Measurements from ENCODE around the gene JARID2. TPM values are rescaled to one million over a fixed set of nuclear protein-coding genes. Genes with fewer than 3 reads are reported as not detected.

The JARID2 gene
- total RNA-seq, 2 experiments from 2014 or later: 19.0 to 19.5 TPM

DNA sequence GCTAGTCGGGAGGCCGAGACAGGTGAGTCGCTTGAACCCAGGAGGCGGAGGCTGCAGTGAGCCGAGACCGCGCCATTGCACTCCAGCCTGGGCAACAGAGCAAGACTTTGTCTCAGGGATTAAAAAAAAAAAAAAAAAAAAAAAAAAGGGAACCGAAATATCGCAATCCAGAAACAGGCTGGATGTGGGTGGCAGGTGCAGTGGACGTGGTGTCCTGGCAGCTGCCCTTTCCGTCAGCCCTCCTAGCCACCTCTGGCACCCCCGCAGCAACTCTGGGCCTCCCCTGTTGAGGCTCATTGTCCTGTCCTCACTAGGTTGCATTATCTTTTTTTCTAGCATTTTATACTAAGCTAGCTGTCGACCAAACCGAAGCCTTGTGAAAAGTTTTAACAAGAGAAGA is 303.5 kb downstream of the JARID2 start:
- no peaks in the 10 kb centered on the region for H3K9me2 ChIP-seq (ENCODE audit: insufficient read depth, low read length)
- peaks cover 2% of the 10 kb centered on the region; the same call in 1 of the 2 replicates for H3K36me3 ChIP-seq (ENCODE audit: insufficient read depth, low read length)
- CTCF ChIA-PET (ENCODE audit: unreplicated experiment): interaction anchor here (0.6 kb wide), 1 partner anchor 142 kb away, joined by 3 read pairs; no protein-coding TSS in a partner anchor
- H3K4me2 ChIP-seq (ENCODE audit: low read length): 0 out of 2 replicates have a peak overlapping the region, but pooled peaks have one; percentile 12
- no peak overlapping the region for H3K27ac ChIP-seq (ENCODE audit: low read depth, low read length, poor library complexity, severe bottlenecking)
- POLR2A ChIA-PET: interaction anchor here (0.5 to 0.7 kb wide), 2 partner anchors 21 to 1051 kb away, joined by 4 to 5 read pairs; no protein-coding TSS in a partner anchor
- TF ChIP-seq, protein P1, sequence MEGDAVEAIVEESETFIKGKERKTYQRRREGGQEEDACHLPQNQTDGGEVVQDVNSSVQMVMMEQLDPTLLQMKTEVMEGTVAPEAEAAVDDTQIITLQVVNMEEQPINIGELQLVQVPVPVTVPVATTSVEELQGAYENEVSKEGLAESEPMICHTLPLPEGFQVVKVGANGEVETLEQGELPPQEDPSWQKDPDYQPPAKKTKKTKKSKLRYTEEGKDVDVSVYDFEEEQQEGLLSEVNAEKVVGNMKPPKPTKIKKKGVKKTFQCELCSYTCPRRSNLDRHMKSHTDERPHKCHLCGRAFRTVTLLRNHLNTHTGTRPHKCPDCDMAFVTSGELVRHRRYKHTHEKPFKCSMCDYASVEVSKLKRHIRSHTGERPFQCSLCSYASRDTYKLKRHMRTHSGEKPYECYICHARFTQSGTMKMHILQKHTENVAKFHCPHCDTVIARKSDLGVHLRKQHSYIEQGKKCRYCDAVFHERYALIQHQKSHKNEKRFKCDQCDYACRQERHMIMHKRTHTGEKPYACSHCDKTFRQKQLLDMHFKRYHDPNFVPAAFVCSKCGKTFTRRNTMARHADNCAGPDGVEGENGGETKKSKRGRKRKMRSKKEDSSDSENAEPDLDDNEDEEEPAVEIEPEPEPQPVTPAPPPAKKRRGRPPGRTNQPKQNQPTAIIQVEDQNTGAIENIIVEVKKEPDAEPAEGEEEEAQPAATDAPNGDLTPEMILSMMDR (conservative IDR thresholded peaks at IDR 0.05; ENCODE audit: low read length): no peak
- no peak for TF ChIP-seq EZH2phosphoT487 (IDR thresholded peaks at IDR 0.05; ENCODE audit: borderline replicate concordance, low read depth, low read length)
- H3K9me3 ChIP-seq (ENCODE audit: low read length): peaks cover 2% of the 10 kb centered on the region; the same call in 1 of the 2 replicates
- BruUV-seq (replicated peaks): no TSS peak
- no peak overlapping the region for H3K4me3 ChIP-seq (ENCODE audit: low read depth, low read length, poor library complexity, severe bottlenecking)
- DNase-seq (ENCODE audit: low spot score): peak; percentile 61
- H2AFZ ChIP-seq (ENCODE audit: low read length): no peak overlapping the region
- H4K20me1 ChIP-seq (ENCODE audit: insufficient read depth, low read length): no peaks in the 10 kb centered on the region
- H3K79me2 ChIP-seq (ENCODE audit: insufficient read depth, low read depth, low read length): no peaks in the 10 kb centered on the region
- intact Hi-C loops (cut with micrococcal nuclease; ENCODE audit: unreplicated experiment): no loop called here
- H3K4me1 ChIP-seq (ENCODE audit: insufficient read depth, low read length, poor library complexity, severe bottlenecking): peaks cover 44% of the 10 kb centered on the region

DNA sequence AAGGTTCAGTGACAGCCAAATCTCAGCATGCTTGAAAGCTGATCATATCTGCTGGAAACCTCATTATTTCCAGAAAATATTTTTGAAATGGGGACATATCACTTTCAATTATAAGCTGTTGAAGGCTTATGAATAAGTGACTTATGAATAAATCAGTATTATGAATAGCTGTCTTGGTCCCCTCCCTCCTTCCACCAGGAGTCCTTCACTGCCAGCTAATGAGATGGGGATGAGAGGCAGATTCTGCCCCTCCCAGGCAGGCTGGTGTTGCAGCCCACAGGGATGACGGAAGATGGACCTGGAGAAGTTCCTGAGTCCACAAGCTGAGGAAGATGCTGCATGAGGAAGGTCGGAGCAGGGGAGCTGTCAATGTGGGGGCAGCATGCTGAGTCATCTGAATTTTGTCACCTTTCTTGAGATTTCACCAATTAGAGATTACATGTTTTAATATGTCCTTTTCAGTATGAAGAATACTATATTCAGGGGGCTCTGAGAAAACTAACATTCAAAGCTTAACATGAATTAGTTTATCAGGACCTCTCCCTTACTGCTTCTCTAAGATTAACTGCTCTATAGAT is 304.8 kb downstream of the JARID2 start:
- ChIA-PET CTCF (ENCODE audit: unreplicated experiment) (no interaction called here), POLR2A (interaction anchor here (0.5 to 1.1 kb wide), 3 partner anchors 9 to 171 kb away, joined by 3 to 7 read pairs (median 3); no protein-coding TSS in a partner anchor)
- TF ChIP-seq, protein P1 (conservative IDR thresholded peaks at IDR 0.05; ENCODE audit: low read length): no peak
- TF ChIP-seq EZH2phosphoT487 (IDR thresholded peaks at IDR 0.05; ENCODE audit: borderline replicate concordance, low read depth, low read length): no peak
- Histone ChIP-seq H3K36me3 (ENCODE audit: insufficient read depth, low read length) (no peaks in the 10 kb centered on the region), H3K9me3 (ENCODE audit: low read length) (no peaks in the 10 kb centered on the region), H3K79me2 (ENCODE audit: insufficient read depth, low read depth, low read length) (no peaks in the 10 kb centered on the region), H3K4me2 (ENCODE audit: low read length) (peak overlapping the region; percentile 57), H3K4me3 (ENCODE audit: low read depth, low read length, poor library complexity, severe bottlenecking) (no peak overlapping the region), H3K4me1 (ENCODE audit: insufficient read depth, low read length, poor library complexity, severe bottlenecking) (peaks cover 44% of the 10 kb centered on the region), H4K20me1 (ENCODE audit: insufficient read depth, low read length) (no peaks in the 10 kb centered on the region), H3K27ac (ENCODE audit: low read depth, low read length, poor library complexity, severe bottlenecking) (peak overlapping the region; percentile 48), H3K9me2 (ENCODE audit: insufficient read depth, low read length) (no peaks in the 10 kb centered on the region), H2AFZ (ENCODE audit: low read length) (no peak overlapping the region)
- intact Hi-C loops (cut with micrococcal nuclease; ENCODE audit: unreplicated experiment): no loop called here
- DNase-seq (ENCODE audit: low spot score): no peak
- BruUV-seq (replicated peaks): no TSS peak

DNA sequence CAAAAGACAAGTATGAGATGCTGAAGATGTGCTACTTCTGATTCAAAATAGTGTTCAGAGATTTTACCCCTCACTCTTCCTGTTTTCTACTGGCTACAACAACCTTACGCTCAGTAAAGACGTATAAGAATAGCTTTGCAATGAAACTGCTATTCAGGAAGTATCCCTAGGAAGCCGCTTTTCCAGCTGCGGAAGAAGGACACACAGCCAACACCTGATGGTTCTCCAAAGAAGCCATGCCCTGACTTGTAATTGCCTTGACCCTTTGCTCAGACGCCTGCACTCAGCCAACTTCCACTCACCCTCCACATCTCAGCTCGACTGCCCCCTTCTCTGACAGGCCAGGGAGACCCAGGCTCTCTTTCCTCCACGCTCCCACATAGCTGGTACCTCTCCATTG is 305.4 kb downstream of the JARID2 start:
- intact Hi-C loops (cut with micrococcal nuclease; ENCODE audit: unreplicated experiment): no loop called here
- H2AFZ ChIP-seq (ENCODE audit: low read length): no peak overlapping the region
- no TSS peak for BruUV-seq (replicated peaks)
- ChIA-PET POLR2A (interaction anchor here (1.1 kb wide), 1 partner anchor 8 kb away, joined by 3 read pairs; no protein-coding TSS in a partner anchor), CTCF (ENCODE audit: unreplicated experiment) (no interaction called here)
- no peak for TF ChIP-seq EZH2phosphoT487 (IDR thresholded peaks at IDR 0.05; ENCODE audit: borderline replicate concordance, low read depth, low read length)
- TF ChIP-seq, protein P1 (conservative IDR thresholded peaks at IDR 0.05; ENCODE audit: low read length): no peak
- H3K4me1 ChIP-seq (ENCODE audit: insufficient read depth, low read length, poor library complexity, severe bottlenecking): peaks cover 44% of the 10 kb centered on the region
- H3K4me3 ChIP-seq (ENCODE audit: low read depth, low read length, poor library complexity, severe bottlenecking): no peak overlapping the region
- no peaks in the 10 kb centered on the region for H3K79me2 ChIP-seq (ENCODE audit: insufficient read depth, low read depth, low read length)
- no peaks in the 10 kb centered on the region for H3K9me3 ChIP-seq (ENCODE audit: low read length)
- H3K27ac ChIP-seq (ENCODE audit: low read depth, low read length, poor library complexity, severe bottlenecking): peak overlapping the region; percentile 48
- no peak for DNase-seq (ENCODE audit: low spot score)
- no peaks in the 10 kb centered on the region for H3K36me3 ChIP-seq (ENCODE audit: insufficient read depth, low read length)
- H3K9me2 ChIP-seq (ENCODE audit: insufficient read depth, low read length): no peaks in the 10 kb centered on the region
- H3K4me2 ChIP-seq (ENCODE audit: low read length): peak overlapping the region; percentile 57
- H4K20me1 ChIP-seq (ENCODE audit: insufficient read depth, low read length): no peaks in the 10 kb centered on the region
